ENCODE results near the gene FUCA2. TPM values are rescaled to one million over a fixed set of nuclear protein-coding genes. Genes with fewer than 3 reads are reported as not detected.

The FUCA2 gene
- total RNA-seq, 1 experiment from 2014 or later: 48.5 TPM

- no peak for TF ChIP-seq AFF4 (CRISPR knock-in tag; IDR thresholded peaks at IDR 0.05; ENCODE audit: borderline replicate concordance)
- TF ChIP-seq, protein P1, sequence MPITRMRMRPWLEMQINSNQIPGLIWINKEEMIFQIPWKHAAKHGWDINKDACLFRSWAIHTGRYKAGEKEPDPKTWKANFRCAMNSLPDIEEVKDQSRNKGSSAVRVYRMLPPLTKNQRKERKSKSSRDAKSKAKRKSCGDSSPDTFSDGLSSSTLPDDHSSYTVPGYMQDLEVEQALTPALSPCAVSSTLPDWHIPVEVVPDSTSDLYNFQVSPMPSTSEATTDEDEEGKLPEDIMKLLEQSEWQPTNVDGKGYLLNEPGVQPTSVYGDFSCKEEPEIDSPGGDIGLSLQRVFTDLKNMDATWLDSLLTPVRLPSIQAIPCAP (CRISPR knock-in tag; IDR thresholded peaks at IDR 0.05): no peak
- TF ChIP-seq ZNF121 (CRISPR knock-in tag; IDR thresholded peaks at IDR 0.05): no peak
- no peak for TF ChIP-seq TCF7 (CRISPR knock-in tag; IDR thresholded peaks at IDR 0.05; ENCODE audit: low read depth)
- no peak for TF ChIP-seq ZNF671 (CRISPR knock-in tag; IDR thresholded peaks at IDR 0.05)
- no peak for TF ChIP-seq NFATC4 (CRISPR knock-in tag; IDR thresholded peaks at IDR 0.05)
- TF ChIP-seq KAT7 (CRISPR knock-in tag; IDR thresholded peaks at IDR 0.05; ENCODE audit: borderline replicate concordance): no peak
These were observed 13.8 kb upstream of the FUCA2 start (continued) for GRCh38 chr6:143525356-143525755.

DNA sequence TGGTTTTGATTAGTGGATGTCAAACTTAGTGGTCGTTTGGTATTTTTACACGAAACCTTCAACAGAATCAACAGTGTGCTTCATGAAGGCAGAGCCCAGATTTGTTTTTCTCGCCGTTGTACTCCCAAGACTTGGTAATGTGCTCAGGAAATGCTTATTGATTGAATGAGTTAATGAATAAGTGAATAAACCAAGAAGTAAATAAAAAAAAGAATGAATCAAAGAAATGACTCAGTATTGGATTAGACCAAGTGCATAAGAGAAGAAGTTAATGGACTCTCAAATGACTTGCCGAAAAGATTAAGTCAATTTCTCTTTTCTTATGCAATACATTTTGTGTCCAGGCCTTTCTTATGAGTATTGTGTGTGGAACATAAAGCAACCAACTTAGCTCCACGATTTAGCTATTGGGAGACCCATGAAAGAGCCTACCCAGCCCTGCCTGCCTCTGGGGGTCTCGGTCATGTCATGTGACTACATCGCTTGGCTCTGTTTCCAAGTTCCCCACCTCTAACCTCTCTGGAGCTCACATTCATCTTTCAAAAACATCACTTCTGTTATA, 10.6 kb upstream of the FUCA2 start:
- H3K27me3 Mint-ChIP-seq (ENCODE audit: low read depth): peaks cover 11% of the 10 kb centered on the region
- DNase-seq (ENCODE audit: low spot score) (no peak), ATAC-seq (no peak)
- ChIA-PET CTCF (interaction anchor here (0.9 kb wide), 1 partner anchor 9 kb away, joined by 3 read pairs; no protein-coding TSS in a partner anchor), POLR2A (no interaction called here)
- H3K9me3 Mint-ChIP-seq: 0 out of 2 replicates have a peak, but pooled peaks cover 6% of the 10 kb centered on the region
- TF ChIP-seq TCF7 (CRISPR knock-in tag; IDR thresholded peaks at IDR 0.05; ENCODE audit: low read depth) (no peak), TEAD4 (CRISPR knock-in tag; IDR thresholded peaks at IDR 0.05) (no peak), JUN (CRISPR knock-in tag; IDR thresholded peaks at IDR 0.05) (no peak), ETV6 (CRISPR knock-in tag; IDR thresholded peaks at IDR 0.05) (no peak), NR1H2 (CRISPR knock-in tag; IDR thresholded peaks at IDR 0.05) (no peak), MAX (CRISPR knock-in tag; IDR thresholded peaks at IDR 0.05) (no peak), KAT7 (CRISPR knock-in tag; IDR thresholded peaks at IDR 0.05; ENCODE audit: borderline replicate concordance) (no peak), ZNF416 (CRISPR knock-in tag; IDR thresholded peaks at IDR 0.05) (no peak), ZNF219 (CRISPR knock-in tag; IDR thresholded peaks at IDR 0.05; ENCODE audit: borderline replicate concordance) (no peak), ESRRA (CRISPR knock-in tag; IDR thresholded peaks at IDR 0.05; ENCODE audit: borderline replicate concordance) (no peak), ZBTB43 (CRISPR knock-in tag; IDR thresholded peaks at IDR 0.05) (no peak), ZNF317 (CRISPR knock-in tag; IDR thresholded peaks at IDR 0.05; ENCODE audit: borderline replicate concordance, low read depth) (no peak), ZNF232 (CRISPR knock-in tag; IDR thresholded peaks at IDR 0.05) (no peak)
- TF ChIP-seq, protein P2, sequence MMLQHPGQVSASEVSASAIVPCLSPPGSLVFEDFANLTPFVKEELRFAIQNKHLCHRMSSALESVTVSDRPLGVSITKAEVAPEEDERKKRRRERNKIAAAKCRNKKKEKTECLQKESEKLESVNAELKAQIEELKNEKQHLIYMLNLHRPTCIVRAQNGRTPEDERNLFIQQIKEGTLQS (CRISPR knock-in tag; conservative IDR thresholded peaks at IDR 0.05): no peak
- TF ChIP-seq, protein P3, sequence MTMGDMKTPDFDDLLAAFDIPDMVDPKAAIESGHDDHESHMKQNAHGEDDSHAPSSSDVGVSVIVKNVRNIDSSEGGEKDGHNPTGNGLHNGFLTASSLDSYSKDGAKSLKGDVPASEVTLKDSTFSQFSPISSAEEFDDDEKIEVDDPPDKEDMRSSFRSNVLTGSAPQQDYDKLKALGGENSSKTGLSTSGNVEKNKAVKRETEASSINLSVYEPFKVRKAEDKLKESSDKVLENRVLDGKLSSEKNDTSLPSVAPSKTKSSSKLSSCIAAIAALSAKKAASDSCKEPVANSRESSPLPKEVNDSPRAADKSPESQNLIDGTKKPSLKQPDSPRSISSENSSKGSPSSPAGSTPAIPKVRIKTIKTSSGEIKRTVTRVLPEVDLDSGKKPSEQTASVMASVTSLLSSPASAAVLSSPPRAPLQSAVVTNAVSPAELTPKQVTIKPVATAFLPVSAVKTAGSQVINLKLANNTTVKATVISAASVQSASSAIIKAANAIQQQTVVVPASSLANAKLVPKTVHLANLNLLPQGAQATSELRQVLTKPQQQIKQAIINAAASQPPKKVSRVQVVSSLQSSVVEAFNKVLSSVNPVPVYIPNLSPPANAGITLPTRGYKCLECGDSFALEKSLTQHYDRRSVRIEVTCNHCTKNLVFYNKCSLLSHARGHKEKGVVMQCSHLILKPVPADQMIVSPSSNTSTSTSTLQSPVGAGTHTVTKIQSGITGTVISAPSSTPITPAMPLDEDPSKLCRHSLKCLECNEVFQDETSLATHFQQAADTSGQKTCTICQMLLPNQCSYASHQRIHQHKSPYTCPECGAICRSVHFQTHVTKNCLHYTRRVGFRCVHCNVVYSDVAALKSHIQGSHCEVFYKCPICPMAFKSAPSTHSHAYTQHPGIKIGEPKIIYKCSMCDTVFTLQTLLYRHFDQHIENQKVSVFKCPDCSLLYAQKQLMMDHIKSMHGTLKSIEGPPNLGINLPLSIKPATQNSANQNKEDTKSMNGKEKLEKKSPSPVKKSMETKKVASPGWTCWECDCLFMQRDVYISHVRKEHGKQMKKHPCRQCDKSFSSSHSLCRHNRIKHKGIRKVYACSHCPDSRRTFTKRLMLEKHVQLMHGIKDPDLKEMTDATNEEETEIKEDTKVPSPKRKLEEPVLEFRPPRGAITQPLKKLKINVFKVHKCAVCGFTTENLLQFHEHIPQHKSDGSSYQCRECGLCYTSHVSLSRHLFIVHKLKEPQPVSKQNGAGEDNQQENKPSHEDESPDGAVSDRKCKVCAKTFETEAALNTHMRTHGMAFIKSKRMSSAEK (CRISPR knock-in tag; IDR thresholded peaks at IDR 0.05; ENCODE audit: borderline replicate concordance): no peak
- H3K4me1 Mint-ChIP-seq: peaks cover 4% of the 10 kb centered on the region
- H3K27ac Mint-ChIP-seq: no peak overlapping the region
- H3K36me3 Mint-ChIP-seq: no peaks in the 10 kb centered on the region
- H3K4me3 Mint-ChIP-seq: no peak overlapping the region

Data from WTC11 (cell line).